Stimulated activated CD4-positive, alpha-beta T cell treated with anti-CD3 and anti-CD28 coated beads, Interleukin-15, amount 100 ng/mL, for 24 hours (primary cell): Measurements from ENCODE around the gene GRK5.

ENCODE experiments used
- DNase-seq: peaks from one replicate; pipeline ENCODE4 v3.0.0-alpha.2; 2020

GRK5 gene

GRCh38 chr10:119367841-119368549 lies 160.6 kb downstream of the GRK5 start:
- DNase-seq = no peak

GRCh38 chr10:119368581-119368980 lies 161.2 kb downstream of the GRK5 start:
- DNase-seq = no peak

- no peak for DNase-seq
Observed at GRCh38 chr10:119368991-119369869, 161.9 kb downstream of the GRK5 start.

GRCh38 chr10:119370111-119370741 lies 162.9 kb downstream of the GRK5 start:
- no peak for DNase-seq

GRCh38 chr10:119370972-119371703 lies 163.8 kb downstream of the GRK5 start:
- no peak for DNase-seq

GRCh38 chr10:119371704-119372663 lies 164.6 kb downstream of the GRK5 start:
- no peak for DNase-seq

GRCh38 chr10:119373294-119374102 lies 166.1 kb downstream of the GRK5 start:
- DNase-seq = no peak

GRCh38 chr10:119374236-119374635 lies 166.9 kb downstream of the GRK5 start:
- DNase-seq = no peak

- no peak for DNase-seq
Observed at GRCh38 chr10:119375574-119376272, 168.4 kb downstream of the GRK5 start.

GRCh38 chr10:119377451-119377957 lies 170.1 kb downstream of the GRK5 start:
- no peak for DNase-seq

- DNase-seq = no peak
Observed at GRCh38 chr10:119377958-119378736, 170.8 kb downstream of the GRK5 start.

- no peak for DNase-seq
Observed at GRCh38 chr10:119378737-119379067, 171.3 kb downstream of the GRK5 start.

- DNase-seq = no peak
Observed at GRCh38 chr10:119379466-119380071, 172.2 kb downstream of the GRK5 start.

- DNase-seq = no peak
Observed at GRCh38 chr10:119383174-119383856, 175.9 kb downstream of the GRK5 start.

GRCh38 chr10:119384127-119384526 lies 176.8 kb downstream of the GRK5 start:
- no peak for DNase-seq

GRCh38 chr10:119386666-119387065 lies 179.3 kb downstream of the GRK5 start:
- no peak for DNase-seq

GRCh38 chr10:119388849-119389345 lies 181.5 kb downstream of the GRK5 start:
- DNase-seq = no peak
